22Rv1 (cell line): ENCODE measurements around the gene PNCK.

Experiments
- ZFX ChIP-seq: fragments of 450-650 bp; IDR thresholded peaks from 2 replicates; pipeline ENCODE4 v1.6.1; 2017; ENCODE audit warnings: antibody characterized with exemption, borderline replicate concordance
- TF ChIP-seq, protein P1 (sequence below): fragments of 450-650 bp; IDR thresholded peaks from 2 replicates; pipeline ENCODE4 v1.5.1; 2017; ENCODE audit warnings: mild to moderate bottlenecking

DNA sequence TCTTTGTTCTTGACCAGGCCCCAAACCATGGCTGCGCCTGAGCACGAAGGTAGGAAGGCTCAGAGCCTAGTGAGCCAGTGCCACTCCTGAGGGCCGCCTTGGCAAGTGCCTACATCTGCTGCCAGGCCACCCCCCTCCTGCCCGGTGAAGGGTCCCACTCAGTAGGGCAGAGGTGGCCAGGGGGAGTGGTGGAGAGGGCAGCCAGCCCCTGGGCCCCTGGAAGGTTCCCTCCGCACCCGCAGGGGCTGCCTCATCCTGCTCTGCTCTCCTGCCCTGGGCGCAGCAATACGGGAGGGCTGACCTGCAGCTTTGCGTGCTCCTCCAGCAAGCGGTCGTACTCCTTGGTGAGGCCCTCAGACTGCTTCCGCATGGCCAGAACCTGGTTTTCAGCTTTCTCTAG is 28.1 kb upstream of the PNCK start:
- TF ChIP-seq, protein P1, sequence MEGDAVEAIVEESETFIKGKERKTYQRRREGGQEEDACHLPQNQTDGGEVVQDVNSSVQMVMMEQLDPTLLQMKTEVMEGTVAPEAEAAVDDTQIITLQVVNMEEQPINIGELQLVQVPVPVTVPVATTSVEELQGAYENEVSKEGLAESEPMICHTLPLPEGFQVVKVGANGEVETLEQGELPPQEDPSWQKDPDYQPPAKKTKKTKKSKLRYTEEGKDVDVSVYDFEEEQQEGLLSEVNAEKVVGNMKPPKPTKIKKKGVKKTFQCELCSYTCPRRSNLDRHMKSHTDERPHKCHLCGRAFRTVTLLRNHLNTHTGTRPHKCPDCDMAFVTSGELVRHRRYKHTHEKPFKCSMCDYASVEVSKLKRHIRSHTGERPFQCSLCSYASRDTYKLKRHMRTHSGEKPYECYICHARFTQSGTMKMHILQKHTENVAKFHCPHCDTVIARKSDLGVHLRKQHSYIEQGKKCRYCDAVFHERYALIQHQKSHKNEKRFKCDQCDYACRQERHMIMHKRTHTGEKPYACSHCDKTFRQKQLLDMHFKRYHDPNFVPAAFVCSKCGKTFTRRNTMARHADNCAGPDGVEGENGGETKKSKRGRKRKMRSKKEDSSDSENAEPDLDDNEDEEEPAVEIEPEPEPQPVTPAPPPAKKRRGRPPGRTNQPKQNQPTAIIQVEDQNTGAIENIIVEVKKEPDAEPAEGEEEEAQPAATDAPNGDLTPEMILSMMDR, result no peak
- no peak for TF ChIP-seq ZFX
